HG03135 (cell line): ENCODE results near the gene ACTR3C.
A peak's percentile ranks its signal among the peaks of the same experiment; 100 is the strongest.
"Not testable (repeated sequence)": the region's sequence is repeated elsewhere in the genome, so short reads cannot be mapped to it uniquely, and the experiment has no call there.

Experiments used
- ATAC-seq: cut with Tn5 transposase; IDR thresholded peaks from one replicate; pipeline ENCODE4 v1.9.1; 2021; ENCODE audit warnings: mild to moderate bottlenecking, moderate library complexity; ENCODE audit not compliant: unreplicated experiment

ACTR3C gene

DNA sequence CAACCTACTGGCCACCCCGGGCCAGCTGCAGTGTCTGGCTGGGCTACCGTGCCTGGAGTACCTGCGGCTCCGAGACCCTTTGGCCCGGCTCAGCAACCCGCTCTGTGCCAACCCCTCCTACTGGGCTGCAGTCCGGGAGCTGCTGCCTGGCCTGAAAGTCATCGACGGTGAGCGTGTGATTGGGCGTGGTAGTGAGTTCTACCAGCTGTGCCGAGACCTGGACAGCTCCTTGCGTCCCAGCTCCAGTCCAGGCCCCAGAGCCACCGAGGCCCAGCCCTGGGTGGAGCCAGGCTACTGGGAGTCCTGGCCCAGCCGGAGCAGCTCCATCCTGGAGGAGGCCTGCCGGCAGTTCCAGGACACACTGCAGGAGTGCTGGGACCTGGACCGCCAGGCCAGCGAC, 13.8 kb upstream of the ACTR3C start:
- ATAC-seq: no peak

- no peak for ATAC-seq
Observed at GRCh38 chr7:150336746-150337145, 13.4 kb upstream of the ACTR3C start.

- ATAC-seq: no peak
Observed at GRCh38 chr7:150335774-150336112, 12.4 kb upstream of the ACTR3C start.

GRCh38 chr7:150335108-150335773, 11.9 kb upstream of the ACTR3C start:
- no peak for ATAC-seq

- ATAC-seq: no peak
Observed at GRCh38 chr7:150334108-150334507, 10.8 kb upstream of the ACTR3C start.

- ATAC-seq: no peak
Observed at GRCh38 chr7:150333659-150334058, 10.3 kb upstream of the ACTR3C start.

- no peak for ATAC-seq
Observed at GRCh38 chr7:150332852-150333635, 9.7 kb upstream of the ACTR3C start.

DNA sequence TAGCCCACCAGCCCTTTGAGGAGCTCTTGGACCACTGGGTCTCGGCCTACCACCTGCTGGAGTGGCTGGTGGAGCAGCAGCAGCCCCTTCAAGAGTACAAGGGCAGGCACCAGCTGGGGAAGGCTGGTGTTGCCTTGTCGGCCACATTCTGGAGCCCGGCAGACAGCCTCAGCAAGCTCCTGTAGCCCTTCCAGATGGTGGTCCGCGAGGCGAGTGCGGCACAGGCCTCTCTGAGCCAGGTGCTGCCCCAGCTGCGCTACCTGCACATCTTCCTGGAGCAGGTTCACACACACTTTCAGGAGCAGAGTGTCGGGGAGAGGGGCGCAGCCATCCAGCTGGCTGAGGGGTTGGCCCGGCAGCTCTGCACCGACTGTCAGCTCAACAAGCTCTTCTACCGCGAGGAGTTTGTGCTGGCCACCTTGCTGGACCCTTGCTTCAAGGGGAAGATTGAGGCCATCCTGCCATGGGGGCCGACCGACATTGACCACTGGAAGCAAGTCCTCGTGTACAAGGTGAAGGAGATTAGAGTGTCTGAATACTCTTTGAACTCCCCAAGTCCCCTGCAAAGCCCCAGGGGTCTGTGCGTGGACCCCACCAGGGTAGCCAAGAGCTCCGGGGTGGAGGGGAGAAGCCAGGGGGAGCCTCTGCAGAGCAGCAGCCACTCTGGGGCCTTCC, 7.0 kb upstream of the ACTR3C start:
- no peak for ATAC-seq

- no peak for ATAC-seq
Observed at GRCh38 chr7:150329331-150330120, 6.2 kb upstream of the ACTR3C start.

DNA sequence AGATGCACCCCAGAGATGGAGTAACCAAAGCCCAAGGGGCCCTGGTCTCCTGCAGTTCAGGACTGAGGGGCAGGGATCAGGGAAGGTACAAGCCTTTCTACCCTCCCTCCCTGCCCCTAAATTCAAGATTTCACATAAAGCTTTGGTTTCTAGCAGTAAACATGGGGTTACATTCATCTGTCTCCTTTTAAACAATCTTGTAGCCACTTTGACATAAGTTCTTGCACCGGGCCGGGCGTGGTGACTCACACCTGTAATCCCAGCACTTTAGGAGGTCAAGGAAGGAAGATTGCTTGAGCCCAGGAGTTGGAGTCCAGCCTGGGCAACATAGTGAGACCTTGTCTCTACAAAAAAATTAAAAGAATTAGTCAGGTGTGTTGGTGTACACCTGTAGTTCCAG, 4.0 kb upstream of the ACTR3C start:
- ATAC-seq: no peak

DNA sequence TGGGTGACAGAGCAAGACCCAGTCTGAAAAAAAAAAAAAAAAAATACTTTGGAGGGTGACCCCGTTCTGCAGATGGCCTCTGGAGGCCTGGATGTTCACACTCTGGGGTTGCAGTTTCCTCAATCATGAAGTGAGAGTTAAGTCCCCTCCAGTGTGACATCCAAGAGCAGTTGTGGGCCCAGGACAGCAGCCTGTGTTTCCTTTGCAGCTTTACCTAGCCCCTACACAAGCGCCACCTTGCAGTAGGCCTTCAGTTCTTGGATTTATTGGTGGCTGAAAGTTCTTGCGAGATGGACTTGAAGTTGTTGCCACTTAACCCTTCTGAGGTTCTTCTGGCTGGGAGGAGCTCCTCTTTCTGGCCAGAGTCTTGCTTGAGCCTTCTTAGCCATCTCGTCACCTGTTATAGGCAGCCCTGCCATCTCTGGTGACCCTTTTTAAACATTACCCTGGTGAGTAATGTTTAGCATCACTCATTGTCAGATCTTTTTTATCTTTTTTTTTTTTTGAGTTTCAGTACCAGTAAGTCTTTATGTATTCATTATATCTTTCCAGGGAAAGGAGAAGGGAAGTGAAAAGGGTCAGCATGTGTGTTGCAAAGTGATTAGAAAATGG, 3.4 kb upstream of the ACTR3C start:
- ATAC-seq: no peak

- no peak for ATAC-seq
Observed at GRCh38 chr7:150325901-150326300, 2.6 kb upstream of the ACTR3C start.

GRCh38 chr7:150325110-150325611, 1.8 kb upstream of the ACTR3C start:
- no peak for ATAC-seq

DNA sequence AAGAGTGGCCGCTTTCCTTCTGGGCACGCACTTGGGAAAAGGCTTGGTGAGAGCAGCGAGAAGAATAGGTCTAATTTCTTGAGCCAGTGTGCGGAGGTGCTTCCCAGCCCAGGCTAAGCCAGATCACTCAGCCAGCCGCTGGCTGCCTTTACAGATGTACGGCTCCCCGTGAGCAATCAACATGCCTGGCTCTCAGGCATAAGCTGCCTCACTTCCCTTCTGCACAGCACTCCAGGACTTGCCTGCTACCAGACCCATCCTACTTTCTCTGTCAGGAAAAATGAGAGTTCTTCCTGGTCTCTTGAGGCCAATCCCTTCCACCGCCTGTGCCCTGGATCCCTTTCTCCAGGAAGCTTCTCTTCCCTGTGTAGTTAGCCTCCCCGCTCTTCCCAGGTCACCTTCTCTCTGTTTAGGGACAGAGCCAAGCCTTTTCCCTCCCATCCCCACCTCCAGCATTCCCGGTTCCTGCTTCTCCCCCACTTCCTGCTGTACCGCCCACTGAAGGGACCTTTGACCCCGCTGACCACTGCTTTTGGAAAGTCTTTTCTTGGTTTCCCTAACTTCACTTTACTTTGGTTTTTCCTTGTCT, 1.1 kb upstream of the ACTR3C start:
- no peak for ATAC-seq

DNA sequence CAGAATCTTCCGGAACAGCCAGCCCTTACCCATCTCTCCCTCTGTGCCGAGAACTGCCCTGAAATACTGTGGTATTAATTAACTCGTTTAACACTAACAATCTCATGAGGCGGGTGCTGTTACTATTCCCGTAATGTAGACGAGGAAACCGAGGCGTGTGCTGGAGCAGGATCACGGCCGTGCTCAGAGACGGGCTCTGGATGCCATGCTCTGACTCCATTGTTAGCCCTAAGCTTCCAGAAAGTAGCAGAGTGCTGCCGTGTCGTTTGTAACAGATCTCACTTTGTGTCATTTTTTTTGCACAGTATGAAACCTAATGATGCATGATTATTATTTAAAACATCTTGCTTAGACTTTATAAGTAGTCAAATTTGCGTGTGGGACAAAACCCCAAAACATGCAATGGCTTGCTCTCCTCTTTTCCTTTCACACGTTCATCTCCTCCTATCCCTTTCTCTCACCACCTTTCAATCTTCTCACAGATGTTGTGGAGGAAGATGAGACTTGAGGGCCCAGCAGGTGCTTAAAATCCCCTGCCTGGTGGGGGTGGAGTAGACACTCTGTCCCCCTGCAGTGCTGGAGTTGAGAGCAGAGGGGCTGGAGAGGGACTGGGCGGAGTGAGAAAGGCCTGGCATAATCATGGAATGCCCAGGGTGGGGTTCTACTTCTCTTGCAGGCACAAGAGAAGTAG, 482 bp upstream of the ACTR3C start:
- no peak for ATAC-seq

DNA sequence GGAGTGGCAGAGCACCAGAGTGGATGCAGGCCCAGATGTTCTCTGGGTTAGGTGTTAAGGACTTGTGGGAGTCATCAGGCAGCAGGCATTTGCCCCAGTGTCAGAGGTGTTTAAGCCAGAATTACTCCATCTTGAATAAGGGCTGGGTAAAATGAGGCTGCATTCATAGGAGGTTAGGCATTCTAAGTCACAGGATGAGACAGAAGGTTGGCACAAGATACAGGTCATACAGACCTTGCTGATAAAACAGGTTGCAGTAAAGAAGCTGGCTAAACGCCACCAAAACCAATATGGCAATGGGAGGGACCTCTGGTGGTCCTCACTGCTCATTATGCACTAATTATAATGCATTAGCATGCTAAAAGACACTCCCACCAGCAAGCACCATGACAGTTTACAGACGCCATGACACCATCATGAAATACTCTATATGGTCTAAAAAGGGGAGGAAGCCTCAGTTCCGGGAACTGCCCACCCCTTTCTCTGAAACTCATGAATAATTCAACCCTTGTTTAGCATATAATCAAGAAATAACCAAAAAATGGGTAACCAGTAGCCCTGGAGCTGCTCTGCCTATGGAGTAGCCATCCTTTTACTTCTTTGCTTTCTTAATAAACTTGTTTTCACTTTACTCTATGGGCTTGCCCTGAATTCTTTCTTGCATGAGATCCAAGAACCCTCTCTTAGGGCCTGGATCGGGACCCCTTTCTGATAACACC, 1.1 kb downstream of the ACTR3C start:
- peak; percentile 45 for ATAC-seq

GRCh38 chr7:150321788-150322113, 1.6 kb downstream of the ACTR3C start:
- no peak for ATAC-seq

DNA sequence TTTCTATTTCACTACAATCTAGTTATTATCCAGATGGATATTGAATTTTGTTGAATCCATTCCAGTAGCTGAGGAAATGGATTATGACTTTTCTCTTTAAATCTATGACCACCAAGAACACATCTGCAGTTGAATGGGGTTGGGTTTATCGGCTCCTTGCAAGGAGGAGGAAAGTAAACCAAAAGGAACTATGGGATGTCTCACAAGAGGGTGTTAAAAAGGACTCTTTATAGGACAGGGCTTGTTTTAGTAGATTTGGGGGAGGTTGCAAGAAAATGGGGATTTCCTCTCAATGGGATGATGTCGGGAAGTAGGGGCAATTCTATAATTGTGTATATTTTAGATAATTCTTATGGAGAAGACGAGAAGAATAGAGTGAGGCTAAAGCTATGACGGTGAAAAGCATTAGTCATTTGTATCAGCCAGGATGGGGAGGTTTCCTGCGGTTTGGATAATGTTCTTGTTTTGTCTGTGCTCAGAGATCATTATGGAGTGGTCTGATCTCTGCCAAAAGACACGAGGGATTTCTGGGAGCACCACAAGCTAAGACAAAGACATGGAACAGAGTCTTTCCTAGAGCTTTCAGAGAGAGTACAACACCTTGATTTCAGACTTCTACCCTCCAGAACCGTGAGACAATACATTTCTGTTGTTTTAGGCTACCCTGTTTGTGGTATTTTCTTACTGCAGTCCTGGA, 5.4 kb downstream of the ACTR3C start:
- ATAC-seq: no peak

GRCh38 chr7:150316987-150317386, 6.4 kb downstream of the ACTR3C start:
- ATAC-seq: not testable (repeated sequence)
